ENCODE data around the gene SLC45A1.

DNA sequence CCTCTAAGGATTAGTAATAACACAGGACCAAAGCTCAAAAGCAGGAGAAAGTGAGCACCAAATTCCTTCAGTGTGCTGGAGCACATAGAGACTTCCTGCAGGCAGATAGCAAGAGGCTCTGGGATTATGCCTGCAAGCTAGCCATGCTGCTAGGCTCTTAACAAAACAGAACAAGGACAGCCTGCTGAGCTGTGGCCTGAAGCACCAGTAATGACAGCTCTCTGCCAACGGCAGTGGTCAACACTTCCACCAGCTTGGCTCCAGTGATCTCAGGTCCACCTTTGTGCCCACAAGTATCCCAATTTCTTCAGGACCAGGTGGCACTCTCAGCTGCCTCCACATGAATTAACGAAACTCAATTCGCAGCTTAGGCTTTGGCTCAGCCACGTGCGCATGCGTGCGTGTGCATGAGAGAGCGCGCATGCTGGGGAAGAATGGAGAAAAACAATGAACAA lies 64.2 kb downstream of the SLC45A1 start:
- TF ChIP-seq, protein P1, sequence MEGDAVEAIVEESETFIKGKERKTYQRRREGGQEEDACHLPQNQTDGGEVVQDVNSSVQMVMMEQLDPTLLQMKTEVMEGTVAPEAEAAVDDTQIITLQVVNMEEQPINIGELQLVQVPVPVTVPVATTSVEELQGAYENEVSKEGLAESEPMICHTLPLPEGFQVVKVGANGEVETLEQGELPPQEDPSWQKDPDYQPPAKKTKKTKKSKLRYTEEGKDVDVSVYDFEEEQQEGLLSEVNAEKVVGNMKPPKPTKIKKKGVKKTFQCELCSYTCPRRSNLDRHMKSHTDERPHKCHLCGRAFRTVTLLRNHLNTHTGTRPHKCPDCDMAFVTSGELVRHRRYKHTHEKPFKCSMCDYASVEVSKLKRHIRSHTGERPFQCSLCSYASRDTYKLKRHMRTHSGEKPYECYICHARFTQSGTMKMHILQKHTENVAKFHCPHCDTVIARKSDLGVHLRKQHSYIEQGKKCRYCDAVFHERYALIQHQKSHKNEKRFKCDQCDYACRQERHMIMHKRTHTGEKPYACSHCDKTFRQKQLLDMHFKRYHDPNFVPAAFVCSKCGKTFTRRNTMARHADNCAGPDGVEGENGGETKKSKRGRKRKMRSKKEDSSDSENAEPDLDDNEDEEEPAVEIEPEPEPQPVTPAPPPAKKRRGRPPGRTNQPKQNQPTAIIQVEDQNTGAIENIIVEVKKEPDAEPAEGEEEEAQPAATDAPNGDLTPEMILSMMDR (conservative IDR thresholded peaks at IDR 0.05), result no peak
- no peak for TF ChIP-seq EZH2 (IDR thresholded peaks at IDR 0.05; ENCODE audit: low read depth)

All from PC-9 (cell line).